ENCODE results near the gene ABCA7.
"Not testable (repeated sequence)": the region's sequence is repeated elsewhere in the genome, so short reads cannot be mapped to it uniquely, and the experiment has no call there.

Gene ABCA7

GRCh38 chr19:1025080-1025479 is 14.8 kb upstream of the ABCA7 start:
- not testable (repeated sequence) for H3K9me3 ChIP-seq (ENCODE audit: insufficient read depth, low read length); H3K4me3 ChIP-seq (ENCODE audit: low read length); H3K27me3 ChIP-seq (ENCODE audit: low read depth, low read length); H3K9ac ChIP-seq (ENCODE audit: low read length); H3K27ac ChIP-seq (ENCODE audit: low read length); H2AFZ ChIP-seq (ENCODE audit: low read depth, low read length)
- Histone ChIP-seq H3K4me1 (ENCODE audit: low read length) (peaks cover 19% of the 10 kb centered on the region), H3K4me2 (ENCODE audit: low read length) (0 out of 2 replicates have a peak overlapping the region, but pooled peaks have one; percentile 96), H3K79me2 (ENCODE audit: low read length) (peaks cover 49% of the 10 kb centered on the region), H4K20me1 (ENCODE audit: insufficient read depth, low read length) (peaks cover 22% of the 10 kb centered on the region), H3K36me3 (replicated peaks; ENCODE audit: low read depth, low read length) (peaks cover 16% of the 10 kb centered on the region)

DNA sequence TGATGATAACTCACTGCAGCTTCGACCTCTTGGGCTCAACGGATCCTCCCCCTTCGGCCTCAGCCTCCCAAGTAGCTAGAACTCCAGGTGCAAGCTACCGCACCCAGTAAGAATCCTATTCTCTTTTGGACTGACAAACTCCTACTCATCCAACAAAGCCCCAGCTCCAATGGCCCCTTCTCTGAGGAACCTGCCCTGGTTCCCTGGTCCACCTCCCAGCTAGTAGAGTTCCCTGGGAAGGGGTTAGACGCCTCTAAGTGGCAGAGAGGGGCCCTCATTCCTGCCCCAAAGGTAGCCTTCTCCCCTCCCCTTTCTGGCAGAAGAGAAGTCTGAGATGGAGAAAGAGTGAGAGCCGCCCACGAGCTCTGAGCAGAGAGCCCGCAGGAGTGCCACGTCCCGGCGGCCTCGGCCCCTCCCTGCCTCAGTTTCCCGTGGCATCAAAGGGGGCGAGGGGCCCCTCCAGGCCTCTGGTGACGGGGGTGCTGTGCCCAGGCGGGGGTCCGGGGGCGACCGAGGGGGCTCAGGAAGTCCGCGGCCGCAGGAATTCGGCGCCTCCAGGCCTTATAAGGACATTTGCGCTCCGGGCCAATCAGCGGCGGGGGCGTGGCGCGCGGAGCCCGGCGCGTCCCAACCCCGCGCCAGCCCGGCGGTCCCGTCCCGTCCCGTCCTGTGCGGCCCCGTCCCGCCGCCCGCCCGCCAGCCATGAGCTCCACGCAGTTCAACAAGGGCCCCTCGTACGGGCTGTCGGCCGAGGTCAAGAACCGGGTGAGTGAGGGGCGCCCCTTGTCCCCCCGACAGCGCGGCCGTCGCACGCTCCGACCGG is 13.7 kb upstream of the ABCA7 start, which contains the start of gene CNN2:
Gene CNN2 (plus strand): TSS at position 649 of the 823 bp plus-strand sequence. CDS start 54 bp downstream, at position 703.
- Histone ChIP-seq H3K36me3 (replicated peaks; ENCODE audit: low read depth, low read length) (peaks cover 23% of the 10 kb centered on the region), H3K4me3 (ENCODE audit: low read length) (peak within 1 kb of the TSS; percentile 88), H2AFZ (ENCODE audit: low read depth, low read length) (peak within 1 kb of the TSS; percentile 57; the same call in 1 of the 2 replicates), H3K27me3 (ENCODE audit: low read depth, low read length) (no peaks in the 10 kb centered on the region), H3K79me2 (ENCODE audit: low read length) (peaks cover 50% of the 10 kb centered on the region), H3K9me3 (ENCODE audit: insufficient read depth, low read length) (no peaks in the 10 kb centered on the region), H3K4me2 (ENCODE audit: low read length) (peak within 1 kb of the TSS; percentile 96), H3K4me1 (ENCODE audit: low read length) (peaks cover 18% of the 10 kb centered on the region), H3K9ac (ENCODE audit: low read length) (peak within 1 kb of the TSS; percentile 96), H4K20me1 (ENCODE audit: insufficient read depth, low read length) (peaks cover 27% of the 10 kb centered on the region), H3K27ac (ENCODE audit: low read length) (peak within 1 kb of the TSS; percentile 86)
- no peak for TF ChIP-seq CTCF (IDR thresholded peaks at IDR 0.05; ENCODE audit: low read depth, low read length)
- no peak for TF ChIP-seq EZH2phosphoT487 (IDR thresholded peaks at IDR 0.05; ENCODE audit: low read depth)

- H3K27ac ChIP-seq (ENCODE audit: low read length), result peak overlapping the region; percentile 86
- peaks cover 23% of the 10 kb centered on the region for H3K36me3 ChIP-seq (replicated peaks; ENCODE audit: low read depth, low read length)
- H3K4me2 ChIP-seq (ENCODE audit: low read length), result peak overlapping the region; percentile 85
- peaks cover 11% of the 10 kb centered on the region for H3K4me1 ChIP-seq (ENCODE audit: low read length)
- peak overlapping the region; percentile 96 for H3K9ac ChIP-seq (ENCODE audit: low read length)
- H2AFZ ChIP-seq (ENCODE audit: low read depth, low read length), result no peak overlapping the region
- no peak for TF ChIP-seq CTCF (IDR thresholded peaks at IDR 0.05; ENCODE audit: low read depth, low read length)
- no peak for TF ChIP-seq EZH2phosphoT487 (IDR thresholded peaks at IDR 0.05; ENCODE audit: low read depth)
- H4K20me1 ChIP-seq (ENCODE audit: insufficient read depth, low read length), result peaks cover 27% of the 10 kb centered on the region
- H3K27me3 ChIP-seq (ENCODE audit: low read depth, low read length), result no peaks in the 10 kb centered on the region
- H3K4me3 ChIP-seq (ENCODE audit: low read length), result peak overlapping the region; percentile 88
- H3K9me3 ChIP-seq (ENCODE audit: insufficient read depth, low read length), result no peaks in the 10 kb centered on the region
- peaks cover 53% of the 10 kb centered on the region for H3K79me2 ChIP-seq (ENCODE audit: low read length)
These were observed 12.9 kb upstream of the ABCA7 start for GRCh38 chr19:1026783-1027649.

GRCh38 chr19:1027650-1028061 is 12.3 kb upstream of the ABCA7 start:
- no peak for TF ChIP-seq CTCF (IDR thresholded peaks at IDR 0.05; ENCODE audit: low read depth, low read length)
- Histone ChIP-seq H3K9me3 (ENCODE audit: insufficient read depth, low read length) (no peaks in the 10 kb centered on the region), H3K4me1 (ENCODE audit: low read length) (peaks cover 11% of the 10 kb centered on the region), H3K27me3 (ENCODE audit: low read depth, low read length) (no peaks in the 10 kb centered on the region), H2AFZ (ENCODE audit: low read depth, low read length) (no peak overlapping the region), H3K4me3 (ENCODE audit: low read length) (peak overlapping the region; percentile 88), H3K79me2 (ENCODE audit: low read length) (peaks cover 60% of the 10 kb centered on the region), H3K36me3 (replicated peaks; ENCODE audit: low read depth, low read length) (peaks cover 29% of the 10 kb centered on the region), H3K9ac (ENCODE audit: low read length) (peak overlapping the region; percentile 96), H3K27ac (ENCODE audit: low read length) (peak overlapping the region; percentile 86), H3K4me2 (ENCODE audit: low read length) (peak overlapping the region; percentile 85), H4K20me1 (ENCODE audit: insufficient read depth, low read length) (peaks cover 30% of the 10 kb centered on the region)

Data from OCI-LY3 (cell line).